GM18511 (cell line): ENCODE results near the gene PRKCA.
"Not testable (repeated sequence)": the region's sequence is repeated elsewhere in the genome, so short reads cannot be mapped to it uniquely, and the experiment has no call there.

Experiments used
- ATAC-seq: cut with Tn5 transposase; IDR thresholded peaks from one replicate; pipeline ENCODE4 v1.9.1; 2021; ENCODE audit warnings: mild to moderate bottlenecking, moderate library complexity; ENCODE audit not compliant: unreplicated experiment

Gene PRKCA

DNA sequence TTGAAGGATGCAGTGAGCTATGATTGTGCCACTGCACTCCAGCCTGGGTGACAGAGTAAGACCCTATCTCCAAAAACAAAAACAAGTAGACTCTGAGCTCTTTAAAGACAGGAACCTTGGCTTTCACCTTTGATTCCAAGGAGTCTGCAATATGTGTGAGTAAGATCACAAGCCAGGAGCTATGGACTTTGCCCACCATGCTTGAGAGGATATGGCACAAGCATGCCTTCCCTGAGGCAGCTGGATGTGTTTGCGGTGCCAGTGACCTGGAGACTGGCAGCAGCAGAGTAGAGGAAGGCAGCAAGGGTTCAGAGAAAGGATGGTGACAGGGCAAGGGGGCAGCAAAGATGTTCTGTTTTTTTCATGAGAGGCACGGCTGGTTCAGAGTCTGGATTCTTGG lies 14.5 kb upstream of the PRKCA start:
- no peak for ATAC-seq

DNA sequence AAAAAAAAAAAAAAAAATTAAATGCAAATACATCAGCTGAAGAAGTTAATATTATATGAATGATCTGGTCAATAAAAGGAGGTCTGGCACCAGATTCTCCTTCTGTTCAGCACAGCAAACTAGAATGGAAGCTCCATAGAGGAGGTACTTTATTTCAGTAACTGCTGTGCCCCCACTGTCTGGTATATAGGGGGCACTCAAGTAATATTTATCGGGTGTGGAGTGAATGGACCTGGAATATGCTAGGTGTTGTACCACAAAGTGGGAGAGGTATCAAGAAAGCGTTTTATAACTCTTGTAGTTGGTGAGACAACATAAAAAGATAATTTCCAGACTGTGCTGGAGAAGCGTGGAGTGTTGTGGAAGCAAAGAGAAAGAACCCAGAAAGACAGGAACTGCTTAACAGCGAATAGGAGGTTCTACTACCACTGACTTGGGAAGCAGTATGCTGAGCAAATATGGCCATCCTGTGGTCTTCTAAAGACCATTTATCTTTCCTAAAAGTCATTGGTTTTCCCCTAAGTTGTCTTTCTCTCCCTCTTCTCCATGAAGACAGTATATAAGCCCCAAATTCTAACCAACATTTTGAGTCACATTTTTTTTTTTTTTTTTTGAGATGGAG lies 12.2 kb upstream of the PRKCA start:
- no peak for ATAC-seq

DNA sequence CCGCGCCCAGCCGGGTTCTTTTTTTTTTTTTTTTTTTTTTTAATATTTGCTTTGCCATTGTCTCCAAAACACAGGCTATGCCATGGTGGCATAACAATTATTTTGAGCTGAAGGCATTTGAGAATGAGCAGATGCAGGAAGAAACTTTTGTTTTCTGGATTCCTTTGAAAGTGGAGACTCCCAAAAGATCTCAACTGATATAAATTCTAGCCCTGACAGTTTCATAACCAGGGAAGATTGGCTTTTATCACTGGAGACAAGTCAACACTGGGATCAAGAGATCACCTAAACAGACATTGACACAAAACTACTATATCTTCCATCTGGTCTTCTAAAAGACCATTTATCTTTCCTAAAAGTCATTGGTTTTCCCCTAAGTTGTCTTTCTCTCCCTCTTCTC lies 10.1 kb upstream of the PRKCA start:
- ATAC-seq, result no peak

DNA sequence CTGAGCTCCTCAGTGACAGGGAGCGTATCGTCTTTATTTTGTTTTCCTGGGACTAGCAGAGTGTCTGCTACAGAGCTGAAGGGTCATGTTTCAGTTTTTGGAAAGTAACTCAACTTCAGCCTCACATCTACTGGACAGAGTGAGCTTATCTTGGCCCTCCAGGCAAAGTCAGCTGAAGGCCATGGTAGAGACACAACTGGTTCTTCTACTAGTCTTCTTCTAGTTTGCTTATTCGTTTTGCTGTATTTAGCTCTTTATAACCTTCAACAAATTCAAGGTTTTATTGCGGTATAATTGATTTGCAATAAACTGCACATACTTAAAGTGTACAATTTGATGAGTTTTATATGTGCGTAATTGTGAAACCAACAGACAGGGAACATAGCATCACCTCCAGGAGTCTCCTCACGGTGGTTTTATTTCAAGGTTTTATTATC lies 6.1 kb upstream of the PRKCA start:
- ATAC-seq, result no peak

DNA sequence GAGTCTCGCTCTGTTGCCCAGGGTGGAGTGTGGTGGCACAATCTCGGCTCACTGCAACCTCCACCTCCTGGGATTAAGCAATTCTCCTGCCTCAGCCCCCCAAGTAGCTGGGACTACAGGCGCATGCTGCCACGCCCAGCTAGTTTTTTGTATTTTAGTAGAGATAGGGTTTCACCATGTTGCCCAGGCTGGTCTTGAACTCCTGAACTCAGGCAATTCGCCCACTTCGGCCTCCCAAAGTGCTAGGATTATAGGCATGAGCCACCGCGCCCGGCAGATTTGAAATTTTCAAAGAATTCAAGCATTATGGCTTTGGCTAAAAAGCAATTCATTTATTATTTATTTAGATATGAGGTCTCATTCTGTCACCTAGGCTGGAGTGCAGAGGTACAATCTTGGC lies 5.0 kb upstream of the PRKCA start:
- ATAC-seq, result not testable (repeated sequence)

DNA sequence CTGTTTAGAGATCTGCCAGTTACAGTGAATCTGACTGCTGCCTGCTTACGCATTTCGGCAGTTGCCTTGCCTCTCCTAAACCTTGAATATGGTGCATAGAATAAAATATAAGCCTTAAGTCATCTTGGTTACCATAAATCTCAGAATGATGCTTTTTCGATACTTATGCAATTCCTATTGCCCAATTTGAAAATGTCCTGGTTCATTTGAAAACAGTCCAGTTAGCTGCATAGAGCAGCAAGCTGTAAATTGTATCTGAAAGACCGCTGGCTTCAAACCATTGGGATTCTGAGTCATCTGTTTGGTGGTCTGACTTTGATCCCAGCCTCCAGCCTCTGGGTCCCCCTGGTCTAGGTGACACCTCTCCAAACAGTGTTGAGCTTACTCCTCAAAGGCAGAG lies 2.7 kb upstream of the PRKCA start:
- no peak for ATAC-seq

DNA sequence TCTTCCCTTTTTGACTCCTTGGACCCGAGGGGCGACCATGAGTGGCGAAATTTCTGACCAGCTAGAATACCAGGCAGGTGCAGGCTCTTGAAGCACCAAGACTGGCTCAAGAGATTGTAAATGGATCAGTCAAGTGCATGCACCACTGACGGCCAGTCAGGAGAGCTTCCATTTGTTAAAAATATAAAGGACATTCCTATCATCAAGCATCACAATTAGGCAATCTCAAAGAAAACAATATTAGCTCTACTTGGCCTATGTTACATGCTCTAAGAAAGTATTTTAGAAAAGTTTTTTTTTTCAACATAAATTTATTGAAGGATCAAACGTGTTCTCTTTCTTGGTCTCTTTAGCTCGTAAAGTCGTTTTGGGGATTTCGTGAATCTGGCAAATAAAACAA lies 1.5 kb upstream of the PRKCA start:
- no peak for ATAC-seq

DNA sequence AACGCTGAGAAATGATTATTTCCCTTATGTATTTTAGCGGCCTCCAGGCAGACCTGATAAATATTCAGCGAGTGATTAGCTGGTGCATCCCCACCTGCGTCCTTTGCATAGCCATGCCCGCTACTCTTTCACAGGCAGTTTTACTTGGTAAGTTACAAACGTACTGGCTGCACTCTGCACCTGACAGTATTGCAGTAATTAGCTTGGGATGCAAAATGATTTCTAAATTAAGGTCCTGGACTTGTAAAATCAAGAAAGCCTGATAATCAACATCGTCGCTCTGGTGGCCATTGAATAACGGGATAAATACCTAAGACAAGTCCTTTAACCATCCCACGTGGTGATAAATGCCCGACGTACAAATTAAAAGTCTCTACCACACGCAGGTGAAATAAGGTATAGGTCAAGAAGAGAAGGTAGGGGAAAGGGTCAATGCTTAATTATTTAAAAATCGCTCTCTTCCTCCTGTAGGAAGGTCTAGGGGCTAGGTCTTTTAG lies 998 bp upstream of the PRKCA start:
- ATAC-seq, result no peak

DNA sequence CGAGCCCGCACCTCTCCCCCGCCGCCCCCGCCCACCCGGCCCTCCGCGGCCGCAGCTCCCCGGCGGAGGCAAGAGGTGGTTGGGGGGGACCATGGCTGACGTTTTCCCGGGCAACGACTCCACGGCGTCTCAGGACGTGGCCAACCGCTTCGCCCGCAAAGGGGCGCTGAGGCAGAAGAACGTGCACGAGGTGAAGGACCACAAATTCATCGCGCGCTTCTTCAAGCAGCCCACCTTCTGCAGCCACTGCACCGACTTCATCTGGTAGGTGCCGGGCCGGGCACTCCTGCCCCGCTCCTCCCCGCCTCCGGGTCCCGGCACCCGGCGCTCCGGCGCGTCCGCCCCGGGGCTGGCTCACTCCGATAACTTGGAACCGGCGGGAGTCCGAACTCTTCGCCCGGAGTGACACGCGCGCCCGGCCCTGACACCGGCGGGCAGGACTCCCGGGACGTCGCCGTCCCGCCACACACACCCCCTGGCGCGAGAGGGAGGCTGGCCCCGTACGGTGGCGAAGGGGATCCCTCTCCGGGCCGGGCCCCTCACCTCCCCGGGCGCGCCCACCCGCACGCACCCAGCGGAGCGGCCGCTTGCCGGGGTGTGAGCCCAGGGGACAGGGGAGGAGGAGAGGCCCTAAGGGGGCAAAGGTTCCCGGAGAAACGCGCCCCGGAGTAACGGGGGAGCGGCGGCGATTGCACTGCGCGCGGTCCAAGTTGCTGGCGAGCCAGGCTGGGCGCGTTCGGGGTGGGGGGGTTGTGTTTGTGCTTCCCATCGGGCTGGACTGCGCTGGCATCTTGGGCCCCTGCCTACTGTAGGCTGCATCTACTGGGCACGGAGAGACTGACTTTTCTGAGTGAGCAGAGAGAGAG lies 581 bp downstream of the PRKCA start:
- peak; percentile 30 for ATAC-seq

DNA sequence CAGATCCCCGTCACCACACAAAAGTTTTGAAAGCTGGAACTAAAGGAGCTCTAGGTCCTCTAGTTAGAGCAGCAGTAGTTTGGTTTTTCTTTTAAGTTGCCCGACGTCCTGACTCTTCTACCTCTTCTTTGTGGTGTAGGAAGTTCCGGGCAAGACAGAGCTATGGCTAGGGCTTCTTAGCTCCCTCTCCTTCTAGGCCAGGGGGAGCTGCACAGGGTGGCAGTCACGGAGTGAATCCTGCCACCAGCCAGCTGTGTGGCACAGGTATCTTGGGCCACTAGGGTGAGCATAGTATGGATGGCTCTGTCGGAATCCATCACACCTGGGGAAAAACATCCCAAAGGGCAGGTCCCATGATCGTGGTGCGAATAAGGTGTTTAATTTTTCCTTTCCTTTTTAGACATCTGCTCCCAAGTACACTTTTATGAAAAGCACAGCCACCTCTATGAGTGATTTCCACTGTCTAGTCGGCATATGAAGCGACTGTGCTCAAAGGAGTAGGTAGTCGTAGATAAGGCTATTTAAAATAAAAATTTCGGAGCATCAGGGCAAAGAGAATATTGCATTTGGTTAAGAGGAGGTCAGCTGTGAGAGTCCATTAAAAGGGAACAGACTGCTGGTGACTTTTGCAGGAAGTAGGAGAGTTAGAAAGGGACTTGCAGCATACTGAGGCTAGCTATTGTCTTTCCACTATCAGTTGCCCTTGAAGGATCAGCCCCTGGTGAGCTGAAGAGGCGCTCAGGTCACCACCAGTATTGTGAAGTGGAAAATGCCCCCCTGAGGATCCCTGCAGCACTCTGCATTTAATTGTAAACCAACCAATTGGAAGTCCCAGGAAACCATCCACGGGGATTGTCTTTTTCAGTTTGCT lies 2.1 kb downstream of the PRKCA start:
- ATAC-seq, result no peak

DNA sequence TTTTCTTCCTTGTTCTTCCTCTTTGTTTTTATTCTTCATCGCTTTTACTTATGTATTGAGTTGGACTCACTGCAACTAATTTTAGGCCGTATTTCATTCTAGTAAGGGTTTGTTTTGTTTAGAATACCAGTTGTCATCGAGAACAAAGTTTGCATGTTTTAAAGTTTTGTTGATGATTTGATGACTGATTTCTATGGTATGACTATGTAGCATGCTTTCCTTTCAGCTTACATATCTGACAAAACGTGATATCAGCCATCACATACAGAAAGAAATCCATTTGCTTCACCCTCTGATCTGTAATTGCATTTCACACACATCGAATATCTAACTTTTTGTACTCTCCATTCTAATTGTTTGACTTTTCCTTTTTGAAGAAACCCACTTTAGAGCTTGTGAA lies 4.0 kb downstream of the PRKCA start:
- ATAC-seq, result no peak

DNA sequence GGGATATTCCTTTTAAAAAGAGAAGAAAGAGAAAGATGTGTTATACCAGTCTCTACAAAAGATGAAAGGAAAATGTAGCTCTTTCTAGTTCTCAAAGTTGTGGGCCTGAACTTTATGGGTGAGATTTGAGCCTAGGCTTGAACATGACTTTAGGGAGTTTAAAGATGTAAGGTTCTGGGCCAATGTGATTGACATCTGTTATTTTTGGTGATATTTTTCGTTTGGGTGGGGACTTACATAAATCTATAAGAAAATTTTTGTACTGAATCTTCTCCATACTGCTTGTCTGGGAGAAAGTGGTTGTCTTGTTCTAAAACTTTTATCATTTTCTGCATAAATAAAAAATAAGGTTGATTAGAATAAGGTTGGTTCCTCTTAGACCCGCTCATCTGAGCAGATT lies 4.8 kb downstream of the PRKCA start:
- ATAC-seq, result no peak

DNA sequence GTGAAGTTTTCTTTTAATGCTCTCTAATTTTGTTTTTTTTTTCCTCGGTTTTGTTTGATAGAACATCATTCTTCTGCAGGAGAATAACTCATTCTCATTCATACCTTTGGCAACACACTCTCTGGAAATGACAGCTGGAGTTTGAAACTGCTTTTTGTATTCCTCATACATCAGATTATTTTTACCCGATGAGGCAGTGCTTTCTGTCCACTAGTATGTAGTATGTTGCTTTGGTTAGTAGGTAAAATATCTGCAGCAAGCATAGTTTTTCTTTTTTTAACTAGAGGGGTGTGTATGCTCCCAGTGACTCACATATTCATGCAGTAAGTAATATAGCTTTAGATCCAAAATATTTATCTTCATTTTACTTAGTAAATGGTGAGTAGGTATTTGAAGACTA lies 6.4 kb downstream of the PRKCA start:
- ATAC-seq, result no peak

DNA sequence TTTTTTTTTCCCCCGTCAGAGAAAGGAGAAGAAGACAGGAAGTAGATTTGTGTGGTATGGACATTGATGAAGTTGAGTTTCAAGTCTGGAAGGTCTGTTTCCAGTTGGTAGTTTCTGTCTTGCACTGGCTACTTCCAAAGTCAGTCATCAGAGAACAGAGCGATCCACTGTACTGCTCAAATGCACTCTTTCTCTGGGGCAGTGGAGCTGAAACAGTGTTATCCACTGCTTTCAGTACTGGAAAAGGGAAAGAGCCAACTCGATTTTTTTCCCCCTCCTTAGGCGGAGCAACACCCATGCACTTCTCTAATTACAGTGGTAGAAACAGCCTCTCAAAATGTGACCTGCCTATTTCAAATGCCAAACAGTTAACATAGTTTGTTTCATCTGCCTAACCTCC lies 7.4 kb downstream of the PRKCA start:
- no peak for ATAC-seq

DNA sequence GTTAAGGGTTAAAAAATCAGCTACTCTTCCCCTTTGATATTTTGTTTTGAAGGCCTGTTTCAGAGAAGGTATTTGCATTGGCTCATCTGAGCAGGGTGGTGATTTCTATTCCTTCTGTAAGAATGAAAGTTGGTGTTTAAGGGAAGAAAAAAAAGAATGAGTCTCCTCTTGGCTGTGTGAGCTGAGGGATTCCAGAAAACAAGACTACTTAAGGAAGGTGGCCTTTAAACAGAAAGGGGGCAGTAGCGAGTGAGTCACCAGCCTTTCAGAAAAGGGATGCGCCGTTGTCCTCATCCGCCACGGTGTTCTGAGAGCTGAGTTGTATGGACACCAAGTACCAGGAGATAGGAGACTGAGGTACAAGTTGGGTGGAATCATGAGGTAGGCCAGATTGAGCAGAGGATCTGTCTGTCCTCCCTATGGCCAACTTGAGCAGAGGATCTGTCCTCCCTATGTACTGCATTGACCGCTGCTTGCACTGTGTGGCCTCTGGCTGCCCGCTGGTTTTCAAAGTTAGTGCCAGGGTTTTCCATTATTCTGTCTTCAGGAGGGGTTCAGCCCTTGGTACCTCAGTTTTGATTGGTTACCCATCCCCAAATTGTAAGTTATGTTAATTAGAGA lies 8.2 kb downstream of the PRKCA start:
- ATAC-seq, result no peak

DNA sequence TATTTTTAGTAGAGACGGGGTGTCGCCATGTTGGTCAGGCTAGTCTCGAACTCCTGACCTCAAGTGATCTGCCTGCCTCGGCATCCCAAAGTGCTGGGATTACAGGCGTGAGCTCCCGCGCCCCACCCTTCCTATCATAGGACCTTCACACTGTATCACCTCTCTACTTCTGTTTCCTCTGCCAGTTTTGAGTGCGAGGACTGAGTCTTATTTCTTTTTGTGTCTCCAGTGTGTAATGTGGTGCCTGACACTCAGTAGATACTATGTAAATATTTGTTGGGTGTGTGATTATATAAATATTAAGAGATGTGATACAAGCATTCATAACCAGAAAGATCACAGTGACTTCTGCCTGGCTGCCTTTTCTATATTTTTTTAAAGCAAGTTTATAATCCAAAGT lies 10.5 kb downstream of the PRKCA start:
- ATAC-seq, result no peak

DNA sequence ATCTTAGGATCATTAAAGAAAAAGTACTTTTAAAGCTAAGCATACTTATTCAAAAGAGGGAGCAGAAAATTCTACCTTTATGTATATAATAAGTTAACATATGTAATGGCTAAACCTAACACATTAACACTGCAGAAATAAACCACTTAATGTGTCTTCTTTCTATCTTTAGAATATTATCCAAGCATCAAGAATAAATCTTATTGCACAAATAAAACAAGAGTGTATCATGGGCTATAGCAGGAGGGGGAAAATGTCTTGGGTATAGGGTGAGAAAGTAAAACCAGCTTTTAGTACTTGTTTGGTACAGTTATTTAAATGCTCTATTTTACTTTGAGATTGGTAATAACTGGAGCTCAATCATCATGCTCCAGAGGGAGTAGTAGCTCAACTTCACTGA lies 10.9 kb downstream of the PRKCA start:
- no peak for ATAC-seq

DNA sequence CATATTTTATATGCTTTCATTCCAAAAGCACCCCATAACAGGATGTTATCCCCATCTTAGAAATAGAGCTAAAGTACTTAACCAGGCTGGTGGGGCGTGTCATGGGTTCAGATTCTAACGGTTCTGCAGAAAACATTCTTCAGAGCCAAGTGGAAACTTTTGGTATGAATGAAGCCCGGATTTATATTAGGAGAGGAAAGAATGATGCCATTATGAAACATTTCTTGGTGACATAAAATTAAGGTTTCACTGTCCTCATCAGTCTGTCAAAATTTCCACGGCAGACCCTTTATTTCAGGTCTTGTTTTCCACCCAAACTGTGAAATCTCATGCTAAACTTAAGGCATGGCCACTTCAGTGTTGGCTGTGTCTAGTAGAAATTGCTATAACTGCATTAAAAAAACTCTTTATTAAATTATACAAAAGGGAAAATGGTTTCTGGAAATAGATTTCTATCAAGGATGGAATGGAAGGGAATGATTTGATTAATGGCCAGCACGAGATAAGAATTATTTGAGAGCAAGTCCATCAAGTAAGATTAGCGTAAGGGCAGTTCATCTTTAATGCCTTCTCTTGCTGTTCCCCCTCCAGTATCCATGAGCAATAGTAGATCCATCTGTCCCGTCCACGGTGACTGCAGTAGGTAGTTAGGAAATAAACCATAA lies 11.7 kb downstream of the PRKCA start:
- ATAC-seq, result no peak

DNA sequence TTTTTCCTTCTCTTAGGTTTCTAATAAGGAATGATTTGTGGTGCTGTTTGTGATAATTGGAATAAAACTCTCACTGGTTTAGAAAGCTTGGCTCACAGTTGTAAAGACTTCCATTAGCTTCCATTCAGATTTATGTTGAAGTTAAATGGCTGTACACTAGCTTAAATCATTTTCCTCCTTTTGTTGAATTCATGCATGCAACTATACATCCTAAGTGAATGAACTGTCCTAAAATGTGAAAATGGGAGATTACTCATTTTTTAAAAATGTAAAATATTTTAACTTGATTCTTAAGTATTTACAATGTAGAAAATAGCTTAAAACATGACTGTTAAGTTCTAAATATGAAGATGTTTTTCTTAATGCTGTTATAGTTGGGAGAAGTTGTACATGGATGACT lies 15.2 kb downstream of the PRKCA start:
- no peak for ATAC-seq

DNA sequence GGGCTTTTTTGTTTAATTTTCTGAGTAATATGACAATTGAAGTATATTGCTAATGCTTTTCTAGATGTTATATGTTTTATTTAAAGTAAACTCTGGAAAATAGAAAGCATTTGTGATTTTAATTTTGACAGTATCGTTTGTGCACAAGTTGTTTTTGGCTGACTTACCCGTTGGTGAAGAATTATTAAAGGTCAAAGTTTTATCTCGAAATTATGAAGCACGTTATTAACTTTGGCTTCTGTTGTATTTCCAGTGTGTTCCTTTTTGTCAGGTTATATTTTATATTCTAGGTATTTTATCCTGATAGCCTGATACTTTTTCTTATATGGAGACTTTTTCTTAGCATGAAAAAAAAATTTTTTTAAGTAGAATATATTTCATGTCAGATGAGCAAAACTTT lies 16.8 kb downstream of the PRKCA start:
- no peak for ATAC-seq

DNA sequence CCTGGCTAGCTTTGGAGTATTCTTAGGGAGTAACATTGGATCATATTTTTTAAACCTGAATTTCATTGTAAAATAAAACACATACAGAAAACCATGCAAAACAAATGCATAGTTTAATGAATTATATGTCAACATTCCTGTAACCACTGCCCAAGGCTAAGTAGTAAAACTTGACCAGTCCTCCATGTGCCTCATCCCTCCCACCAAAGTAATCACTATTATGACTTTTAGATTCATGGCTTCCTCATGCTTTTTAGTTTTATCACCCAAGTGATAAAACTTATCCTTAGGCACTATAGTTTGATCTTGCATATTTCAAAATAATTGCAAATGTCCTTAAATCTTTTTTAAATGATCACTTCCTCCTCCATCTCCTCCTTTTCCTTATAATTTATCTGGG lies 20.4 kb downstream of the PRKCA start:
- no peak for ATAC-seq
